CD4-positive, alpha-beta T cell treated with Interleukin-6 for 4 hours (primary cell): ENCODE measurements around the gene PMAIP1.
"Not testable (repeated sequence)": the region's sequence is repeated elsewhere in the genome, so short reads cannot be mapped to it uniquely, and the experiment has no call there.

Source experiments
- DNase-seq: peaks from one replicate; pipeline ENCODE4 v3.0.0-alpha.2; 2020; ENCODE audit warnings: mixed read lengths

PMAIP1 gene

DNA sequence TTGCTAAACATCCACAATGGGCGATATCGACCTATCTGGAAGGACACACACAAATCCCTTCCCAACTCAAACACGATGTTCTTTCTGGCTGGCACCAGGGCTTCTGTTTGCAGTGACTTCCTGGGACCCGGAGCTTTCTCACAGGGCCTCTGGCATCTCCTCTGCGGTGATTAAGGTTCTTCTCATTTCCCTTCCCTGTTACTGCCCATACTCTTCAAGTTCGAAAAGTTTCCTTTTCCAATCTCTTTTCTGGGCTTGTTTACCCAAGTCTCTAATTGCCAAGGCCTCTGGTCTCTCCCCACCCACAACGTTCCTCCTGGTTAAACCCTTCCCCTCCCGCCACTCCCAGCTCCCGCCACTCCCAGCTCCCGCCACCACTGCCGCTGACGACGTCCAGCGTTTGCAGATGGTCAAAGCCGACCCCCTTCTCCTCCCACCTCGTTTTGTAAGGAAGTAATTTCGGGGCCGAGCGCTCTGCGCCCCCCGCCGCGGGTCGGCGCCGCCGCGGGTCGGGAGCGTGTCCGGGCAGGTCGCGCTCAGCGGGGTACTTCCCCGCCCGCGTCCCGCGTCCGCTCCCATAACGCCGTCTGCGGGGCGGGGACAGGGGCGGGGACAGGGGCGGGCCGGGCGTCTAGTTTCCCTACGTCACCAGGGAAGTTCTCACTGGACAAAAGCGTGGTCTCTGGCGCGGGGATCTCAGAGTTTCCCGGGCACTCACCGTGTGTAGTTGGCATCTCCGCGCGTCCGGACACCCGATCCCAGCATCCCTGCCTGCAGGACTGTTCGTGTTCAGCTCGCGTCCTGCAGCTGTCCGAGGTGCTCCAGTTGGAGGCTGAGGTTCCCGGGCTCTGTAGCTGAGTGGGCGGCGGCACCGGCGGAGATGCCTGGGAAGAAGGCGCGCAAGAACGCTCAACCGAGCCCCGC lies at the start of gene PMAIP1:
TSS of gene PMAIP1 (plus strand) at position 699 of the 924 bp plus-strand sequence. CDS start at position 881, 182 bp downstream.
- DNase-seq, result peak; percentile 90

DNA sequence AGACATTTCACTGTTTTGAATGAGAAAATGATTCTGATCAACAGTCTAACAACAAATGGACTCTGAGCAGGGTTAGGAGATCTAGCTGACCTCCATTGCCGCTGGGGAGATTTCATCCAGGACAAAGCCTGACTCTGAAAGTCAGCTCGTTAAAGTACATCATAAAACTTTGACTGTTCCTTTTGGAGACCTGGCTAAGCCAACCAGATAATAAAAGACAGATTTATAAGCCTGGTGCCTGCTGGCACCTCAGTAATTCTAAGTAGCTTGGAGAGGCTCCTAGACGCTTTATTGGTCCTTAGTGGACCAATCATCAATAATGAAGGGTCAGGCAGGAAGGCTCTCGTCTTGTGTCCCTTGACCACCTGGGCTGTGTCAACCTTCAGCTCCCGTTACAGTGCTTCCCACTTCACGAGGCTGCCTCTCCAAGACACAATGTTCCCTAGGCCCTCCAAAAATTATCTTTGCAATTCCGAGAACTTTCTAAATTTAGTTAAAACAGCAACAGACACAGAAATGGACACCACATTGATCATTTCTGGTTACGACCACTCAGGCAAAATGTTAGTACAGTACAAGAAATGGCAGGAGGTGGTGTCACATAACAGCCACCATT lies 47.9 kb upstream of the PMAIP1 start:
- no peak for DNase-seq

DNA sequence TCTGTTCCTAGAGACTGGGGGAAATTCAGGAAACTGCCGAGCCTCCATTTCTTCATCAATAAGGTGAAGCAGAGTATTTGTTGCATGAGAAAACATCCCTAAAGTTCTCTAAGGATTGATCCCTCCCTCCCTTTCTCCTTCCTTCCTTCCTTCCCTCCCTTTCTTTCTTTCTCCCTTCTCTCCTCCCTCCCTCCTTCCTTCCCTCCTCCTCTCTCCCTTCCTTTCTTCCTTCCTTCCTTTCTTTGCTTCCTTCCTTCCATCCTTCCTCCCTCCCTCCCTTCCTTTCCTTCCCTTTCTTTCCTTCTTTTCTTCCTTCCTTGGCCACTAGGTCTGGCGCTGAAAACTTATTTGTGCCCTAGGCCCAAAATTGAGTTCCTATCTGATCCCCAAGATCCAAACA lies 47.2 kb upstream of the PMAIP1 start:
- no peak for DNase-seq

DNA sequence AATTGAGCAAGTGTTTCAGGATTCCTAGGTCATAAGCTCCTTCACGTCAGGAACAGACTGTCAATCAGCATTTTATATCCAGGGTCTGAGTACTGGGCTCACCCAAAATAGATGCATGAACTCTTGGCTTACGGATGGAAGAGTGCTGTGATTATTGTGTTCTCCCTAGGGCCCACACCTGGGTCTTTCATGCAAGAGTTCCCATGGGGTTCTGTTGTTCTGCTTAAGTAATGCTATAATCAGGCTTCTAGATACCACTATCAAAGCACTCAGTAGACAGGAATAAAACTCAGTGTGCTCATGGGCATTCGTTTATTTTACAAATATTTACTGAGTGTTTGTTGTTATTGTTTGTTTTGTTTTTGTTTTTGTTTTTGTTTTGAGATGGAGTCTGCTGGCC lies 46.4 kb upstream of the PMAIP1 start:
- DNase-seq, result no peak

DNA sequence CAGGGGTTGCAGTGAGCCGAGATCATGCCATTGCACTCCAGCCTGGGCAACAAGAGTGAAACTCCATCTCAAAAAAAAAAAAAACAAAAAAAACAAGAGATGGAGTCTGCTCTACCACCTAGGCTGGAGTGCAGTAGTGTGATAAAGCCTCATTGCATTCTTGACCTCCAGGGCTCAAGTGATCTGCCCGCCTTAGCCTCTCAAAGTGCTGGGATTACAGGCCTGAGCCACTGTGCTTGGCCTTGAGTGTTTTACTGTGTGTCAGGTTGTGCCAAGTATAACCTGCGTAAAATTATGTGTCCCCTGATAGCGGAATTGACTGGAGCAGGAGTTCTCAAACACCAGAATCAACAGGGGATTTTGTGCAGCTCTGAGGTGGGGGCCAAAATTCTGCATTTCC lies 45.8 kb upstream of the PMAIP1 start:
- not testable (repeated sequence) for DNase-seq

DNA sequence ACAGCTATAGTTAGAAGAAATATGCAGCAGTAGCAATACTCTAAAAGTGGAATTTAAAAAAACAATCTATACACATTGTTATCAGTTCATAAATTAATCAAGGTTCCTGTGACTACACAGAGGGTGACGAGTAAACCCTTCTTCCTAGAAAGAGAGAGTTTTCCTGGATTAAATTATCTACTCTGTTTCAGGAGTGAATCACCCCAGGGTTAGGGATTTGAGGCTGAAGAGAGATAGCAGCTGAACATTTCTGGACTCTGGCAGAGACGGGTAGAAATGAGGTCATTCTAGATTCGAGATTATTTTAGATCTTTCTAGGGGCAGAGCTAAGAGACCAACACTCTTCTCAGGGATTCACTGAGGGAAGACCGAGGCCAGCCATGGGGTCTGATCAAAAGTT lies 38.8 kb upstream of the PMAIP1 start:
- DNase-seq, result no peak

DNA sequence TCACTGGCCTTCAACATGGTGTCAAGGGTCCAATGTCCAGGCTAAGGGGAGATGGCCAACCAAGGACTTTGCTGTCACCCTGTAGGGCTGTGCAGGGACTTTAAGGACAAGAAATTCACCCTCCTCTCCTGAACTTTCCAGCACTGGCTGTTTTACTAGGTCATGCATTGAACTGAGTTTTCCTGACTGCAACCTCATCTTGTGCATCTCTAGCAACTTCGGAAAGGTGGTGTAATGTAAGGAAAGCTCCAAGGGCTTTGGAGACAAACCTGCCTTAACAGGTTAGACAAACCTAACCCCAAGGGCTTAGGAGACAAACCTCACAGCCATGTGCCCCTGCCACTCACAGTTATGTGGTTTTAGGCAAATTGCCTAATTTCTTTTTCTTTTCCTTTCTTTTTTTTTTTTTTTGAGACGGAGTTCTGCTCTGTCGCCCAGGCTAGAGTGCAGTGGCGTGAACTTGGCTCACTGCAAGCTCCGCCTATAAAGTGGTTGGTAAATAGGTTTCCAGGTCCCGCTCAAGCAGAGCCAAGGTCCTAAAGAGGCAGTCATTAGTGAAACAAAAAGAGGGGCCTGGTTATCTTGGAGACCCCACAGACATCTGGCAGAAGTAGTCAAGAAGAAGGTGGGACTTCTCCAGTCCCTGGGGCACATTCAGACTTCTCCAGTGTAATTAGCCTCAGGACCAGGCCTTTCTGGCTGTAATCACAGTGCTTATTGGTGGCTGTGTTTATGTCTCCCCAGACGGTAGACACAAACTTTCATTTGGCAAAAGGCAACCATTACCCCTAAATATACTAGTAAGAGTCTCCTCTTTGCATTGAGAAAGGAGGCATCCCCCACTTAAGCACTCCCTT lies 37.6 kb upstream of the PMAIP1 start:
- no peak for DNase-seq

DNA sequence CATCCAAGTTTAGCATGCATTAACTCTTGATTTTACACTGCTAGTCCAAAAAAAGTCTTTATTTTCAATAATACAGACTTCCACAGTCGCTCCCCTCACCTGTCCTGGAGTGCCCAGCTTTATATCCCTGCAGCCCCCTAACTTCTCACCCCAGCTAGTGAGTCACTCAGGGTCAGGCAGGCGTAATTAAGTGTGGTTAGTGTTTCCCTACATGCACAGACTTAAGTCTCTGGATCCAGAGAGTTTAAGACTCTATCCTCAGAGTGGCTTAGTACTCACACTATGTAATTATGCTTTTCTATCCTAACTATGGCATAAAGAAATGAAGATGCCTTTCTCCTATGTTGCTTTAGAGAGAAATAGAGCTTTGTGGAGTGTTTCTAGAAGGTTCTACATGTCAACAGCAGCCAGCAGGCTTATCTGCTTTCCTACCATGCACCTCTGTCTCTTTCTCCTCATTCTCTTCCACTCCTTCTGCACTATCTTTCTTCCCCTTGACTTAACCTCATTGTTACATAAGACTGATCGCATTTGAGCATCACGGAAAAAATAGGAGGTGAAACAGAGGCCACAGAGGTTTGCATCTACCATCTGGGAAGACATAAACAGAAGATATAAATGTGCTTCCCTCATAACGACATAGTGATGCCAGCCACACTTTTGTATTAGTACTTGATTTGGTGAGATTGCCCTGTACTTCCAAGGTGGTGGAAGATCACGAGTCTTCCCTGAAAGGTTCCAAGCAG lies 34.4 kb upstream of the PMAIP1 start:
- DNase-seq, result no peak

DNA sequence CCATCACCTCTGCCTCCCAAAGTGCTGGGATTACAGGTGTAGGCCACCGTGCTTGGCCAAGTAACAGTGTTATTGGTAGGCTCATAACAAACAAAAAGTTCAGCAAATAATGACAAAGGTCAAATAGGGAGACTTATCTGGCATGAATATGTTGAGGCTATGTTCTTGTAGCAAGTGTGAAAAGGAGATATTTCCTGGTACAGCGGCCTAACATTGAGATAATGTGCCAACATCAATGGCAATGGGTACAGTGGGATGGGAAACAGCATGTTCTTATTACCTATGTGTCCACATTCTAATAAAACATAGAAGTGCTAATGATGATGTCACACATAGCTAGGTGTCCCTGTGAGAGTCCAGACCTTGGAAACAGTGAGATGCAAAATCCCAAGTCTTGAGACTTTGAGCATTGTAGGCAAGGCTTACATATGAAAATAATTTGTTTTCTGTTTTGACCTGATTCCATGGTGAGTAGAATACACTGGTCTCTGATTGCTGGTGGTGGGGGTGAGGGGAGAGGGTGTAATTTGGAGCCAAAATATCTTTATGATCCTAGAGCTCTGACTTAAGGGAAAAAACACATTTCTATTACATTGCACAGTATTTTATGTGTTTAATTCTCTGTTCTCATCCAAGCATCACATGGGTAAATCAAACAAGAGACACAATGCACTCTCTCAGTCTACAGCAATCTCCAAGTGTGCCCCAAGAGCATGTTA lies 33.1 kb upstream of the PMAIP1 start:
- DNase-seq, result no peak

DNA sequence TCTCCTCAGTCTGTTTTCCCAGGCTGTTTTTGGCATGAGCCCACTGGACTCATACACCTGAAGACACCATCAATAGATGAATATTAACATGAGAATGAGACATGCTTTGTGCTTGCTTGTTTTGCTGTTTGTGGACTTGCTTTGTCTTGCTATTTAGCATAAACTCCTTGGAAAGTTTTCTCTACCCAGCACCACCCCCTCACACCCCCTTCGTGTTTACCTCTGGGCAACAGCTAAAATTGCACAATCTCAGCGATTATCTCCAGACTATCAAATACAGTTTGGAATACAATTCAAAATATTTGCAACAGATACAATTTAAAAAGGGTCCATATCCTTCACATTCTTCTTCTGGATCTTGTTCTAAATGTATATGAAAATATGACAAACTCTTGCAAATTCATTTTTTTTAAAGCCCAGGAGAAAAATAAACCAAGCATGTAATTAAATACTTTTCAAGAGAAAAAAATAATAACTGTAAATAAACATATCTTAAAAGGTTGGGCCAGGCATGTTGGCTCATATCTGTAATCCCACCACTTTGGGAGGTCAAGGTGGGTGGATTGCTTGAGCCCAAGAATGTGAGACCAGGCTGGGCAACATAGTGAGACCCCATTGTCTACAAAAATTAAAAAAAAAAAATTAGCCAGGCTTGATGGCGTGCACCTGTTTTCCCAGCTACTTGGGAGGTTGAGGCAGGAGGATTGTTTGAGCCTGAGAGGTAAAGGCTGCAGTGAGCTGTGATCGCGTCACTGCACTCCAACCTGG lies 32.3 kb upstream of the PMAIP1 start:
- DNase-seq, result no peak

DNA sequence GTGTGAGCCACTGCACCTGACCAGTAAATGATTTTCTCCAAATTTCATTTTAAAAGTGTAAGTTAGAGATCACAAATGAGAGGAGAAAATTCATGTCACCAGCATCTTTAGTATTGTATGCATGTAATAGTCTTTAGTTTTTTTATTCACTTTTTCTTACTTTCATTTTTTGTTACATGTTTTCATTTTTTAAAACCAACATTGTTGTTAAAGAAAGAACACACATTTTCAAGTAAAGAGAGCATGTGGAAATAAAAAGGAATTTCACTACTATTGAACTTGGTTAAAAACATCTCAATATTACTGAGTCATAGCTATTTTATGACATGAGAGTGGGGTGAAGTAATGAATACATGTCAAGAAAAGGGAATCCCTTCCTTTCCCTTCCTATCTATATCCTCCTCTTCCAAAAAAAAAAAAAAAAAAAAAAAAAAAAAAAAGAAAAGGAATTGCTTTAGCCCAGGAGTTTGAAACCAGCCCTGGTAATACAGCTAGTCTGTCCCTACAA lies 29.1 kb upstream of the PMAIP1 start:
- DNase-seq, result no peak

DNA sequence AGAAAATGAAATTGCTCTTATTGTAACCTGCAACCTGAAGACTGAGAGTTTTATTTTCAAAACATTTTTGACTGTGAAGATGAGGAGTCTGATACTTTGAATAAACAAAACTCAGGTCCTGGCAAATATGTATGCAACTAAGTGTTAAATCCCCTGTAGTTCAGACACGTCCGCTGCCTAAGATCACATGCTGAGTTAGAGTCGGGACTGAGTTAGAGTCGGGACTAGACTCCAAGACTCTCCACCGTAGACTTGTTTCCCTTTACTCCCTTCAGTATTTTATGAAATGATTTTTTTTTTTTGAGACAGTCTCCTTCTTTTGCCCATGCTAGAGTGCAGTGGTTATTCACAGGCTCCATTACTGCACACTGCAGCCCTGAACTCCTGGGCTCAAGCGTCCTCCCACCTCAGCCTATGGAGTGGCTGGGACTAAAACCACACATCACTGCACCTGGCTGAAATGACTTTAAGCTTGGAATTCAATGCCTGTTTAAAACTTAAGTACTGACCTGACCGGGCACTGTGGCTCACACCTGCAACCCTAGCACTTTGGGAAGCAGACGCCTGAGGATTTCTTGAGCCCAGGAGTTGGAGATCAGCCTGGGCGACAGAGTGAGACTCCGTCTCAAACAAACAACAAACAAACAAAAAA lies 28.0 kb upstream of the PMAIP1 start:
- DNase-seq, result no peak

DNA sequence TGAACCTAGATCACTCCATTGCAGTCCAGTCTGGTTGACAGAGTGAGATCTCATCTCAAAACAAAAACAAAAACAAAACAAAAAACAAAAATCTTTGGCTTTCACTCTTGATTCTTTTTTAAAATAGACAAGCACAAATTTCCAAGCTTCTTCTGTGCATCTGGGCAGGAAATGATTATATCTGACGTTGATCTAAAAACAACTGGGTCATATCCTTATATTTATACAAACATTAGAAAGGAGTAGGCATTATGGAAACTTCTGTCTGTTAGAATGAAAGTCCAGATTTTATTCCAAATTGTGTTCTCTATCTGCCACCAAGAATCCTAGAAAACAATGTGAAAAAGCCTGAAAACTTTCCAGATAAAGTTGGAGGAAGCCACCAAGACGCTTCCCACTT lies 26.2 kb upstream of the PMAIP1 start:
- DNase-seq, result no peak

DNA sequence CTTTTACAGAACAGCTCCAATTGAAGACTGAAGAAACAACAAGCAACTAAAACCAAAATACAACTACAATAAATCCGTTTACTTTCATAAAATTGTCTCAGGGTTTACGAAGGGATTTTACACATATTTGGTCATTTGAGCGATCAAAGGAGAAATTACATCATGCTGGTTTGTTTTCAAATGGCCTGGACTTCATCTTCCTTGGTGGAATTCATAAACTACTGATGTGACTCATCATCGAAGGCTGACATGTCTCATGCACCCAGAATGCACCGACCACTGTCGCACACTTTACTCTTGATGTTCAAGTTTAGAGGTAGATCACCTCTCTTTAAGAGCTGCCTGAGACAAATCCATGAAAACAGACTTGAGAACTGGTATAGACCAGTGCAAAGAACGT lies 25.6 kb upstream of the PMAIP1 start:
- DNase-seq, result no peak

DNA sequence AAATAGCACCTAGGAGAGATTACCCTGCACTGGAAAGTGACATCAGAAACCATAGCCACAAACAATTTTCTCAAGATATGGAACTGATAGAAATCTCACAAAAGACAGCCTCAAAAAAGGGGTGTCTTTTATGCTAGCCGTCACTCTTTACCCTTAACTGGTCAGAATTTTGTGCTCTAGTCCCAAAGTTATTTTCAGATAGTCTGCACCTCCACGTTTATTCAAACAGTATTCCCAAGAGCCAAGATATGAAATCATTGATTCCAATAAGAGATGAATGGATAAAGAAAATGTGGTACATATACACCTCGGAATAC lies 23.5 kb upstream of the PMAIP1 start:
- no peak for DNase-seq

DNA sequence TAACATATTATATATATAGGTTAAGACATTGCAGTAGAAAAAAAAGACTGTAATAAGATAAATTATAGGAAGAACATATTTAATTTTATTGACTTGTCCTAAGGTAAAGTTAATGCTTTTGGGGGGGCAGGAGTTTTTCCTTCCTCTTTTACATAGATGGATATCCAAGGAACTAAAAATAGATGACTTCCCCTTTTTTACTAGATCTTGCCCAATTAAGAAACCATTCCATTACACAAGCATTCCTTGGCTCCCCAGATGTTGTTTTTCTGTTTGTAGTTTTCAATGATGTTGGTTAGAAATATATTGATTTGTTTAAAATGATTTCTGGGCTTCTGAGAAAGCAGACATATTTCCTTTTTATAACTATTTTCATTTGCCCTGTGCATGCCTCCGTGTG lies 22.4 kb upstream of the PMAIP1 start:
- DNase-seq, result no peak

DNA sequence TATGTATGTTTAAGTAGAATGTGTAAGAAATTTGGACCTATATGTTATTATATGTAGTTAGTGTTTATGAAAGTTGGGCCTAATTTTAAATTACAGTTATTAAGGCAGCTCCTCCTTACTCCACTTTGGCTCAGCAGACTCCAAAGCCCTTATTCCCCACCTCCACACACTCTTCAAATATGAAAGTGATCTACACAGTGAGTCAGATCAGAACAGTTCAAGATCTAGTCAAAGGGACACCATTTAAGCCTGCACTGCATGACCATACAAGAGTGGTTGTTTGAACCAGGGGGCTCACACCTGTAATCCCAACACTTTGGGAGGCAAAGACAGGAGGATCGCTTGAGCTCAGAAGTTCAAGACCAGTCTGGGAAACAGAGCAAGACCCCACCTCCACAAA lies 21.2 kb upstream of the PMAIP1 start:
- no peak for DNase-seq

DNA sequence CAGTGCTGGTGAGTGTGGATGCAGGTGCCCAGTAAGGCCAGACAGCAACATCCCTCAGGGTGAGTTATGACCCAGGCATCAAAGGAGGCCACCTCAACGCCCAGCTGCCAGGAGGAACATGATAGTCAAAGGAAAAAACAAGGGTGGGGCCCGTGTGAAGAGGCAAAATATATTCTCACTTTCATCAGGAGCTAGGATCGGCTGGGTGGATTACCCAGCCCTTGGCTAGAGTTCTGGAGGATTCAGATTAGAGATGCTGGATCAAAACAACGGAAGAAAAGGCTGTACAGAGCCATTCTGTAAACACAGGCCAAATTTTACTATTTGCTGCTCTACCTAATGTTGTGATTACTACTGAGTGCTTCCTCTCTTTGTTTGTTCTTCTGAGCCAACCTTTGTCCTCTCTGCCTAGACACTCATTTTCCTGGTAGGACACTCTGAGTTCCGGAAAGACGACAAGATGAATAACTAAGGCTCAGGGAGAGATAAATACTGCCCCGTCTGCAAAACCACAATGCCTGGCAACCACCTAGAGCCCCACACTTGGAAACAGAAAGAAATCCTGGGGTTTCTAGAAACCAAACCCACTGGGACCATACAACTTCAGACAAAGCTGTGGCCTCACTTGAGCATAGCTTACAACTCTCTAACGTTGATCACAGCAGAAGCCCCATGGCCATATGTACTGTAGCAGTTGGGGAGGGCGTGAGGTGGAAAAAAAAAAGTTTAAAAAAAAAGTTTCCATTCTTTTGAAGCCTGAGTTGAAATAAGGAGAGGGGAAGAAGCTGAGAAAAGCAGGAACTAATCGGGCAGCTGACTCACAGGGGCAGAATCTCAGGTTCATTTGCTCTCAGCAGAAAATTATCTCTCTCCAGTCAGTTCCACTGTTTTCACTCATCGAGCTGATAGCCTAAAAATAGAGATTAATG lies 17.8 kb upstream of the PMAIP1 start:
- DNase-seq, result no peak

DNA sequence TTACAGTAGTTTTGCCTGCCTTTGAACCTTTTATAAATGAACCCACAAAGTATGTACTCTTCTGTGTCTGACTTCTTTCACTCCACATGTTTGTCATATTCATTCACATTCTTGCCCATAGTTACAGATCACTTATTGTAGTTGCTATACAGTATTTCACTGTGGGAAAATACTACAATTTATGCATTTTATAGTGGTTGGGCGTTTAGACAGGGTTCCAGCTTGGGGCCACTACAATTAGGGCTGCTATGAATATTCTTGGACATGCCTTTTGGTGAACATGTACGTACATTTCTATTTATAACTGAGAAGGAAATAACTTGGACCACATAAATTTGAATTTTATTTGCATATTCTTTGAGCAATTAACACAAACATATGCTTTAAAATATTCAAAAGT lies 15.4 kb upstream of the PMAIP1 start:
- DNase-seq, result no peak
